Fibroblast of skin of back (primary cell): ENCODE data around the gene PNPO. TPM values are rescaled to one million over a fixed set of nuclear protein-coding genes. Genes with fewer than 3 reads are reported as not detected.

ENCODE experiments used
- DNase-seq: peaks from one replicate; pipeline ENCODE4 v3.0.0-alpha.2; 2013
- polyA plus RNA-seq, 2 experiments: library from polyadenylated mRNA; unstranded; fragments of 120-200 nt; gene quantifications; one replicate each; pipeline ENCODE4 v1.2.1, GENCODE V29; 2013; ENCODE audit not compliant: insufficient read length in 2 of 2

The PNPO gene
- polyA plus RNA-seq (2013, experiment 1 of 2; ENCODE audit: insufficient read length): 8.2 TPM
- 6.5 TPM for polyA plus RNA-seq (2013, experiment 2 of 2; ENCODE audit: insufficient read length)

DNA sequence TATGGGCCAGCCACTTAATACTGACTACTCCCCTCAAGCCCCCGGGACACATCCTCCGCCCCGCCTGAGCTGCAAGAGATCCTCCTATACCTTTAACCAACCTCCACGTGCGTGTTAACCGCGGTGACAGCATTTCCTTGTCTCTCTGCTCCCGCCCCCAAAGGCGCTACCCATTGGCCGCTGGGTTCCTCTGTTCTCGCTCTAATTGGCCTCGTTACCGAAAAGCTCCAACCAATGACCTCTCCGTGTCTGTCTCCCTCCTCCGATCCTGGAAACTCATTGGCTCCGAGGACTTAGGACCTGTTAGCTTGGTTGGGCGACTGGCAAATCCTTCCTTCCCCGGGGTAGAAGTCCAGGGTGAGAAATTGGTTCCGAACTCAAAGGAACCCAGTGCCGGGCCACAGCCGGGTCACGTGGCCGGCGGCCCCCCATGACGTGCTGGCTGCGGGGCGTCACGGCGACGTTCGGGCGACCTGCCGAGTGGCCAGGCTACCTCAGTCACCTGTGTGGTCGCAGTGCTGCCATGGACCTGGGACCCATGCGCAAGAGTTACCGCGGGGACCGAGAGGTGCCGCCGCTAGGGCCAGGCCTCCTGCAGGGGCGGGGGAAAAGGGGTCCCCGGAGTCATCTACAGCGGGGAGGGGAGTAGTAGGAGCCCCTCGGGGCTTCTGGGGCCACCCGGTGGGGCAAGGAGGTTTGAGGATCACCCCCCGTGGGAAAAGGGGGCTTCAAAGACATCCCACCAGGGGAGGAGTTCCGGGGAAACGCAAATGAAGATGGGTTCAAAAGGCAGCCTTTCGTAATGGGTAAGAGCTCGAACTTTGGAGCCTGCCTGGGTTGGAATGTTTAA is at the start of gene PNPO:
PNPO (plus strand) TSS at position 326 of the 850 bp plus-strand sequence; CDS start at position 431, 105 bp downstream.
- peak; percentile 99 for DNase-seq

- no peak for DNase-seq
These were observed 46.6 kb upstream of the PNPO start for GRCh38 chr17:47894498-47895346.

DNA sequence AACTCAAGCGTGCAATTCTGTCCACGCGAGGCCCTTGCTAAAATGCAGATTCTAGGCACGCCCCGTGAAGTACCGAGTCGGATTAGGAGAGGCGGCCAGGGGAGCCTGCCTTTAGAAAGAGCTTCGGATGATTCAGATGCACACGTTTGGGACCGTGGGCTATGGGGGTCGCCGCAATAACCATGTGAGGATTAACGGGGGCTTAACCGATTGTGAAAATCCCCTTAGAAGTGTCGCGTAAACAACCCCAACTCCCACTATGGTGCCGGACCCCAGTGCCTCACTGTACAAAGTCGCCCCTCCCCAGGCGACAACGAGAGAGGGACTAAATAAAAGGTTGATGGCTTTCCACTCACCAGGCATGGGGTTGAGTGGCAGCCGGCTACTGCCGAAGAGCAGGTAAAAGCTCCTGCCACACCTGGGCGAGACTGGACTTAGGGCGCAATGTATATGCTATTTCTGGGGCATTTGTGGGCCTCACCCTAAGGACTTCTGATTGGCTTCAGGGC is 46.0 kb upstream of the PNPO start:
- peak; percentile 32 for DNase-seq

DNA sequence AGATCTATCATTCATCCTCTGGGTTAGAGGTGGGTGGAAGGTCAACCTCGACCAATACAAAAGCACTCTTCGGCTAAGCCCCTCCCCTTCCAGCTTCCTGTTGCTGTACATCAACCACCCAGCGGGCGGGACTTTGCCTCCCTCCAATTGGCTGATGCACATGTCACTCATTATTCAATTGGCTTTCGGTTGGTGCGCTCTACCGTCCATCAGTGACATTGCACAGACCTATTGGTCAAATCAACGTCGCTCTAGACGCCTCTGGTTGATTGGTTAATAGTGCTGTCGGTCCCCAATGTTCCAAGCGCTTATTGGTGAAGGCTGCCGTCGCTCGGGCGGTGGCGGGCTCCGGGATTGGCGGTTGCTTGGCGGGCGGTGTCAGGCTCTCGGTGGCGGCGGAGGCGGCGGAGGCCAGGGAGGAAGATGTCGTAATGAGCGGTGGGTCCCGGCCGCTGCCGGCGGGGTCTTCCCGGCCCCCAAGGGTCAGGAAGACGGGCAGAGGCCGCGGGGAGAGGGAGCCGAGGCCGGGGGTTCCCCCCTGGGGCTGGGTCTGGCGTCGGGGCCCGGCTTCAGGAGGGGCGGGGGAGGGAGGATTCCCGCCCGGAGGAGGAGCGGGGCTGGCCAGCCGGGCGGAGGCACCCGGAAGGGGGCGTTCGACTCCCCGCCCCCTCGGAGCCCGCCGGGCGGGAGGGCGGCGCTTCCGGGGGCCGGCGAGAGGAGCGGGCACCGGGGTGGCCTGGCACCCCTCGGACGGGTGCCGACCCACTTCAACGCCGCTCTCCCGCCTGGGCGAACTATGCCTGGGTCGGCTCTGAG is 45.3 kb upstream of the PNPO start, which contains the start of gene SP2:
SP2 (plus strand) TSS at position 381 of the 816 bp plus-strand sequence; CDS start at position 432, 51 bp downstream.
- peak; percentile 100 for DNase-seq

DNA sequence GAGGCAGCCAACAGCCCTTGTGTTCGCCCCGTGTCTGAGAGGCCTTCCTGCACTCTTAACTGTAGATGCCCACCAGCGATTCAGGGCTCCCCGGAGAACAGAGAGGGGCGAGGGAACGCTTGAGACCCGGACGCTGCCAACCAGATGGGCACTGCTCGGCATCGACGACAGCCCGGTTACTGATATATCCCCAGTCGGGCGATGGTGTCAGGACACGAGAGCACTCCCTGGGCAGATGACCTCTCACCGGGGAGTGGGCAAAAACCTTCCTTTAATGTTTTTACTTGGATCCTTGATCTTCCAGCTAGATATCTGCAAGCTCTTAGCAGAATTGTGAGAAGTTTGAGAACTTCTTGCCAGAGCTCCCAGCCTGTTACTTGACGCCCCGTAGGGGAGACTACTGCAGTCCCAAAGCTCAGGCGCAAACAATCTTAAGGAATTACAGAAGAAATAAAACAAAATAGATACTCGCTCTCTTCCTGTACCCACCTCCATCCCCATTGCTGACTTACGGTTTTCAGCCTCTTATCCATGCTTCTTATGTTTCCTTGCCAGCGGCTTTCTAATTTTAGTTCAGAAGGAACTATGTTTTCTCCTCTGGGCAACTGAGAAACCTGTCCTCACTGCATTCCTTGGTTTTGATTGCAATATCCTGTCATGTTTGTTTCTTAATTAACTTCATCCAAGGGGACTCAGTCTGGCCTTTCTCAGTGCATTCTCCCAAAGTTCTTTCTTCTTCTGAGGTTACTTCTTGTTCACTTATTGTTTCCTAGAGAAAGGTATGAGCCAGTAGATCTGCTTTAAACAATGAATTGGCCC is 44.5 kb upstream of the PNPO start:
- no peak for DNase-seq

- no peak for DNase-seq
These were observed 43.8 kb upstream of the PNPO start for GRCh38 chr17:47897561-47897960.

- DNase-seq: no peak
These were observed 43.1 kb upstream of the PNPO start for GRCh38 chr17:47898241-47898640.

DNA sequence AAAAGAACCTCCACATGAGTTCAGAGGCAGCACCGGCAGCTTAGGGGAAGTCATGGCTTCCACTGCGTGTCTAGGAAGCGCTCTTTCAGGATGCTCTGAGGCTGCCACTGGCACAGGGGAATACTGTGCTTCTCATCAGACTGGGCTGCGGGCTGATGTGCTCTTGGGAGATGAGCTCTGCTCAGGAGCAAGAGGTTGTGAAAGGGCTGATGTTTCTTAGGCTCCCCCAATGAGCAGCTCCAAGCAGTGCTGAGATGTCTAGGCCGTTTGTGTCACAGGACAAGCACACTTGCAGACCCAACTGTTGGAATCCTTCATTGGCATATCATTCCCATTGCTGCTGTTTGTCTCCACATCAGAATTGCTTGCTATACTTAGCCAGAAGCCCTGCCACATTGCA is 41.7 kb upstream of the PNPO start:
- no peak for DNase-seq

- no peak for DNase-seq
These were observed 39.9 kb upstream of the PNPO start for GRCh38 chr17:47901423-47901822.

DNA sequence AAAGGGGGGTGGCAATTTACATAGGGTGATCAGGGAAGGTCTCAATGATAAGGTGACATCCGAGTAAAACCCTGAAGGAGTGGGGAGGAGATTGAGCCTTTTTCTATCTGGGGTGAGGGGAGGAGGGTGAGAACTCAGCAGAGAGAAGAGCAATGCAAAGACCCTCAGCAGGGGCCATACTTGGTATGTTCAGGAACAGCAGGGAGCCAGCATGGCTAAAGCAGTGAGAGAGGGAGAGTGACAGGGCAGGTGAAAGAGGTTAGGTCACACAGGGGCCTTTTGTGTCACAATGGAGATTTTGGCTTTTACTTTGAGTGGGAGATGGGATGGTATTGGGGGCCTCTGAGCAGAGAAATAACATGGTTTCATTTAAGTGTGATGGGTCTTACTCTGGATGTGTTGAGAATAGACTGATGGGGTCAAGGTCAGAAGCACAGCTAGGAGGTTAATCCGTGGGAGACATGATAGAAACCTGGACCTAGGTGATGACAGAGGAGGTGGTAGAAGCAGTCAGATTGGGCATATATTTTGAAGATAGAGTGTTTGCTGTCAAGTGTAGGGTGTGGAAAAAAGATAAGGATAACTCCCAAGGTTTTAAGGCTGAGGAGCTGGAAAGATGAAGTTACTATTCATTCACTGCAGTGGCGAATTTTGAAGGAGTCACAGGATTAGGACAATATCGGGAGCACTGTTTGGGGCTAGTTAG is 39.2 kb upstream of the PNPO start:
- no peak for DNase-seq

DNA sequence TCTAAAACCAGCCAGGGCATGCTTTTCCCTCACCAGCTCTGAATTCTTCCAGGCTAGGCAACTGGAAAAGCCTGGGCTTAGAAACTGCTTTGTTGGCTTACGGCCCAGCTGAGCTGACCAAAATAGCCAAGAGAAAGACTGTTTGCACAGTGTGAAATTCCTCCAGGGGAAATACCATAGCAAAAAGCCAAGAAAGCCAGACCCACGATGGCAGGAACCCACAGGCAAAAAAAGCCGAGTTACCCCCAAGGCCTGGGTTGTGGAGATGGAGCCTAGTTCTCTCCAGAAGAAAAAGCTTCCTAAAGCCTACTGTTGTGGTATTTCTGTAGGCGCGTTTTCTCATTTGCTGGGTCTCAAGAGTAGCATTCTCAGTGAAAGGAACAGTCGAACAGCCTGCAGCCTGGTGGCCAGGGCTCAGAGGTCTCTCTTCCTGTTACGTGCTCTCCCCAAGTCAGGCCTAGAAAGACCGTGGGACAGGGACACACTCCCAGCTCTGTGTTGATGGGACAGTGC is 36.1 kb upstream of the PNPO start:
- DNase-seq: peak; percentile 80

- no peak for DNase-seq
These were observed 34.9 kb upstream of the PNPO start for GRCh38 chr17:47906443-47906842.

GRCh38 chr17:47907932-47908562 is 33.3 kb upstream of the PNPO start:
- no peak for DNase-seq

DNA sequence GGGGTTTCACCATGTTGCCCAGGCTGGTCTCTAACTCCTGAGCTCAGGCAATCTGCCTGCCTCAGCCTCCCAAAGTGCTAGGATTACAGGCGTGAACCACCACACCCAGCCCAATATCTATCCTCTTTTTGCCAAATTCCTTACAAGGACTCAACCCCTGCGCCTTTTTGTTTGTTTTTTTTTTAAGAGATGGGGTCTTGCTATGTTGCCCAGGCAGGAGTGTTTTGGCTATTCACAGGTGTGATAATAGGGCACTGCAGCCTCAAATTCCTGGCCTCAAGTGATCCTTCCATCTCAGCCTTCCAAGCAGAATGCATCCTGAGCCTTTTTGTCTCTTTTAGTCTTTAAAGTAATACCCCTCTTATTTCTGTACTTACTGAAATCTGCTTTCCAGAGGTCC is 28.3 kb upstream of the PNPO start:
- DNase-seq: no peak

DNA sequence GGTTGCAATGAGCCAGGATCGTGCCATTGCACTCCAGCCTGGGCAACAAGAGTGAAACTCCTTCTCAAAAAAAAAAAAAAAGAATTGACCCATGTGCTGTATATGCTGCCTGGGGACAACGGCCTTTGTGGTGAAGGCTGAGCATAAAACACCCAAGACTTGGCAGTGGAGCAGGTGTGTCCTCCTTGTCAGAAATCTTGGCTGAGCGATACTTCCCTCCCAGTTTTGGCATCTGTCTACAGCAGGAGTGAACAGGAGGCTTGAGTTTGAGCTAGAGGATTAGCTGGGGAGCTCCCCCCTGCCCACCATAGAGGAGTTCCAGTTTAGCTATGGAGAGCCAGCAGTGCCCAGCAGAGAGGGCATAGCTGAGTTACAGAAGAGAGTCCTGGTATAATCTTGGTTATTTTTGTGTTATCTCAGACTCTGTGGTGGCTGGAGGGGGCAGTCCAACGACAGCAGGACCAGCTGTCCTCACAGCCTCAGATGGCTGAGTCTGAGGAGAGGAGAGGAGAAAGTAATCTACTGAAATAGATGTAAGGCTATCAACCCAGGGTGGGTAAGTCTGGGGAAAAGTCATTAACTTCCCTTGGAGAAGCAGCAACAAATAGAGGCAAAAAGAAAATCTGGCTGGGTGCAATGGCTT is 26.9 kb upstream of the PNPO start:
- DNase-seq: no peak

GRCh38 chr17:47915776-47916398 is 25.5 kb upstream of the PNPO start:
- no peak for DNase-seq

DNA sequence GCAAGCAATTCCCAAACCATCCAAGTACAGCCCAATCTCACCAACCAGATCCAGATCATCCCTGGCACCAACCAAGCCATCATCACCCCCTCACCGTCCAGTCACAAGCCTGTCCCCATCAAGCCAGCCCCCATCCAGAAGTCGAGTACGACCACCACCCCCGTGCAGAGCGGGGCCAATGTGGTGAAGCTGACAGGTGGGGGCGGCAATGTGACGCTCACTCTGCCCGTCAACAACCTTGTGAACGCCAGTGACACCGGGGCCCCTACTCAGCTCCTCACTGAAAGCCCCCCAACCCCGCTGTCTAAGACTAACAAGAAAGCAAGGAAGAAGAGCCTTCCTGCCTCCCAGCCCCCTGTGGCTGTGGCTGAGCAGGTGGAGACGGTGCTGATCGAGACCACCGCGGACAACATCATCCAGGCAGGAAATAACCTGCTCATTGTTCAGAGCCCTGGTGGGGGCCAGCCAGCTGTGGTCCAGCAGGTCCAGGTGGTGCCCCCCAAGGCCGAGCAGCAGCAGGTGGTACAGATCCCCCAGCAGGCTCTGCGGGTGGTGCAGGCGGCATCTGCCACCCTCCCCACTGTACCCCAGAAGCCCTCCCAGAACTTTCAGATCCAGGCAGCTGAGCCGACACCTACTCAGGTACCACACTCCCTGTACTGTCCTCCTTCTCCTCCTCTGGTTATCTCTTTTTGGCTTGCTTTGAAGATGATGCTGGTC is 24.7 kb upstream of the PNPO start:
- DNase-seq: no peak

DNA sequence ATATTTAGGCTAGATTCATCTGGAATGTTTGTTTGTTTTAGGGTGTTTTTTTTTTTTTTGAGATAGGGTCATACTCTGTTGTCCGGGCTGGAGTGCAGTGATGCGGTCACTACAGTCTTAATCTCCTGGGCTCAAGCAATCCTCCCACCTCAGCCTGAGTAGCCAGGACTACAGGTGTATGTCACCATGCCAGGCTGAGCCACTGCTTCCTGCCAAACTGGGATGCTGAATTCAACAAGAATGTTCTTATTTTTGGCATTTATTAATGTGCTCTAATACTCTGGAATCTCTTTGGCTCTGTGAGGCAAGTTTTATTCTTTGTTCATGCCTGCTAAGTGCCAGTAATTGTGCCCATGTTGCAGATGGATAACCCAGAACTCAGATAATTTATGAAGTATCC is 23.8 kb upstream of the PNPO start:
- DNase-seq: no peak
